ENCODE data around the gene MMP2. TPM values are rescaled to one million over a fixed set of nuclear protein-coding genes. Genes with fewer than 3 reads are reported as not detected.

Gene MMP2
- total RNA-seq, 1 donor, result 1,244 TPM

DNA sequence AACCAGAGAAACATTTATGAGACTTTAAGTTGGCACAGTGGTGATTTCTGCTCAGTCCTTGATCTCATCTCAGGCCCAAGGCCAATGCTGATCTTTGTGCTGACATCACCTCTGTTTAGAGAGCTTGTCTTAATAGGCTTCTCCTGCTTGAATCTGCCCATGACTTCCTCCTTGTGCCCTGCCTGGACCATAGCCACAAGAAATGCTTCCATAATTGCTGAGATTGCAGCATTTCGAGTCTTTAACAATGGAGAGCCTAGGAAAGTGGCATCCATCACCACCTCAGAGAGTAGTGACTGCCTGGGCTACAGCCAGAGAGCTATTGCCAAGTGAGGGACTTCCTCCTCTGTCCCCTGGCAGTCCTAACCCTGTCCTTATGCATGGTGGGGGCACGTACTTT is 25.1 kb upstream of the MMP2 start:
- TF ChIP-seq, protein P1, sequence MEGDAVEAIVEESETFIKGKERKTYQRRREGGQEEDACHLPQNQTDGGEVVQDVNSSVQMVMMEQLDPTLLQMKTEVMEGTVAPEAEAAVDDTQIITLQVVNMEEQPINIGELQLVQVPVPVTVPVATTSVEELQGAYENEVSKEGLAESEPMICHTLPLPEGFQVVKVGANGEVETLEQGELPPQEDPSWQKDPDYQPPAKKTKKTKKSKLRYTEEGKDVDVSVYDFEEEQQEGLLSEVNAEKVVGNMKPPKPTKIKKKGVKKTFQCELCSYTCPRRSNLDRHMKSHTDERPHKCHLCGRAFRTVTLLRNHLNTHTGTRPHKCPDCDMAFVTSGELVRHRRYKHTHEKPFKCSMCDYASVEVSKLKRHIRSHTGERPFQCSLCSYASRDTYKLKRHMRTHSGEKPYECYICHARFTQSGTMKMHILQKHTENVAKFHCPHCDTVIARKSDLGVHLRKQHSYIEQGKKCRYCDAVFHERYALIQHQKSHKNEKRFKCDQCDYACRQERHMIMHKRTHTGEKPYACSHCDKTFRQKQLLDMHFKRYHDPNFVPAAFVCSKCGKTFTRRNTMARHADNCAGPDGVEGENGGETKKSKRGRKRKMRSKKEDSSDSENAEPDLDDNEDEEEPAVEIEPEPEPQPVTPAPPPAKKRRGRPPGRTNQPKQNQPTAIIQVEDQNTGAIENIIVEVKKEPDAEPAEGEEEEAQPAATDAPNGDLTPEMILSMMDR (IDR thresholded peaks at IDR 0.05; ENCODE audit: insufficient read depth, low read length), result no peak
- H3K4me3 ChIP-seq (ENCODE audit: low read depth, low read length), result no peak overlapping the region
- DNase-seq (ENCODE audit: low read depth), result no peak

DNA sequence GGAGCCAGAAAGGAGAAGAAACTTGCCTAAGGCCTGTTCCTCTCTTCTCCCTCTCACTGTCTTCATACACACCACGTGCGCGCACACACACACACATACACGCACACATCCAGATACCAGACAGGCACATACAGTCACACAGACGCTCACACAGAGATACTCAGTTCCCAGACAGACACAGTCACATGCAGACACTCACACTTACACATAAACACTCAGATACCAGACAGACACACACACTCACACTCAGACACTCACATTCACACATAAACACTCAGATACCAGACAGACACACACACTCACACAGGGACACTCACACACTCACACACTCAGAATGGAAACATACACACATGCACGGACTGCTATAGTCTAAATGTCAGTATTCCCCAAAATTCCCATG is 24.1 kb upstream of the MMP2 start:
- TF ChIP-seq, protein P1 (IDR thresholded peaks at IDR 0.05; ENCODE audit: insufficient read depth, low read length), result no peak
- DNase-seq (ENCODE audit: low read depth), result no peak
- H3K4me3 ChIP-seq (ENCODE audit: low read depth, low read length), result no peak overlapping the region

DNA sequence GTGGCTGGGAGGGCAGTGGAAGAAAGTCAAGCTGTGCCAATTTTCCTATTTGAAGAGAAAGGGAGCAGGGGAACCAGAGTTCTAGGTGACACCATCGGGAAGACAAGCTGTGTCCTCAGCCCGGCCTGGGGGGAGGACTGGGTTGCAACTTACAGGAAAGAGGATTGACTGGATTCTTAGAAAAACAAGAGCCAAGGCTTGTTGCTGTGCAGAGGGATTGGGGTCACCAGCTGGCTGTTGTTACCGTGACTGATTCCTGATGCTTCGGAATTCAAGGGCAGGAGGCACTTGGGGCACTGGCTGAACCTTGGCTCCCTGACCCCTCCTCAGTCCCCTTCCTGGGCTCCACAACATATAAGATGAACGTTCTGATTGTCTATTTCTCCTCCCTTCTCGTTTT is 16.8 kb upstream of the MMP2 start:
- TF ChIP-seq, protein P1 (IDR thresholded peaks at IDR 0.05; ENCODE audit: insufficient read depth, low read length), result no peak
- no peak for DNase-seq (ENCODE audit: low read depth)
- no peak overlapping the region for H3K4me3 ChIP-seq (ENCODE audit: low read depth, low read length)

DNA sequence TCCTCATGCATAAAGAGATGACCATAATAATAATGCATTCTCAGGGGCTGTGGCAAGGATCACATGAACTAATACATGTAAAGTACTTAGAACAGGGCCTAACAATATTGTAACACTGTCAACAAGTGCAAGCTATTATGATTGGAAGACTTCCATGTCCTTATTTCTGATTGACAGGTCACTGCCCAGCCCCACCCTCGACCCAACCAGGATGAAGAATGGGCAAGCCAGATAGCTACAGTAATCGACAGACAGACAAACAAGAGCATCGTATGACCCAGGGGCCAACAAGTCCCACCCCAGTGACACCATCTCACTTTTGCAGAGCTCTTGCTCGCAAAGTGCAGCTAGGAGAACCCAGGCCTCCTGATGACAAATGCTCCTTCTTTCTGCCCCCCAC is 14.6 kb upstream of the MMP2 start:
- TF ChIP-seq, protein P1 (IDR thresholded peaks at IDR 0.05; ENCODE audit: insufficient read depth, low read length), result no peak
- DNase-seq (ENCODE audit: low read depth), result no peak
- H3K4me3 ChIP-seq (ENCODE audit: low read depth, low read length), result no peak overlapping the region

DNA sequence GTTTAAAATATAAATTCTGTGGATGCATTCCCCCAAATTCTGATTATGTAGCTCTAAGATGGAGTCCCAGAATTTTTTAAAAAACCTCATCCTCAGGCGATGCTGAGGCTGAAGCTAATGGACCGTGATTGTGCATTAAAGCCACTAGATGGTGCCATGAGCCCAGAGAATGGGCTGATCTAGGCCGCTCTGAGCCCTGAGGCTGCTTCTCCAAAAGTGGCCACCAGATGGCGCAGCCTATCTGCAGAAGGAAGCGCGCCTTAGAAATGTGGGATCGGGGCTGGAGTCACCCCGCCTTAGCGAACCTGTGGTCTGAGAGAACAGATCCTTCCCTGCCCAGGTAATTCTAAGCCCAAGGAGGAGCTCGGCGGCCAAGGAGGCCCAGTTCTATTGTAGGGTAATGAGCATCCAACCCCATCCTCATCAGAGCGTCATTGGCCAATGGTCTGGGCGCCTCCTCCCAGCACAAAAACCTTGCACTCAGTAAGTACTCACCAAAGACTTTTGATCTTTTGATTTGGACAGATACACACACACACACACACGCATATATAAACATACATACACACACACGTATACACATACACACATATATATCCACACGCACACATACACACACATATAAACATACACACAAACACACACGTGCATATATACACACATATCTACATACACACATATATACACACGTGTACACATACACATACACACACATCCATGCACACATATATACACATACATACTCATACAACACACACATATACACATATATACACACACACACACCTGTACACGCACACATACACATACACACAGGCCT is 13.7 kb upstream of the MMP2 start:
- TF ChIP-seq, protein P1 (IDR thresholded peaks at IDR 0.05; ENCODE audit: insufficient read depth, low read length), result peak; percentile 94
- DNase-seq (ENCODE audit: low read depth), result peak; percentile 90
- peak overlapping the region; percentile 52 for H3K4me3 ChIP-seq (ENCODE audit: low read depth, low read length)

DNA sequence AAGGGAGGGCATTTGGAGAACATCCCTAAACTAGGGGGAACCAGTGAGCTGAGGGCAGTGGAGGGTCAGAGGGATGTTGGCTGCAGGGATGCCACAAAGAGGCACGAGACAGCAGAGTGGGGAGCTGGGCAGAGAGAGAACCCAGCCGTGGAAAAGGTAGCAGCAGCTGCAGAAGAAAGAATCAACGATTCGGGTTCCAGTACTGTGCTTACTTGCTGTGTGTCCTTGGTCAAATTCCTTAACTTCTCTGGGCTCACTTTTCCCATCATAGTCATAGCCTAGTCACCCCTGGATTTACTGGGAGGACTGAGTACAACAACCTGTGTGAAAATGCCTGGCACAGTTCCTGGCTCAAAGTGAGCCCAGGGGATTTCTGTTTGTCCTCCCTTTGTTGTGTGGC is 12.8 kb upstream of the MMP2 start:
- no peak for DNase-seq (ENCODE audit: low read depth)
- TF ChIP-seq, protein P1 (IDR thresholded peaks at IDR 0.05; ENCODE audit: insufficient read depth, low read length), result no peak
- no peak overlapping the region for H3K4me3 ChIP-seq (ENCODE audit: low read depth, low read length)

DNA sequence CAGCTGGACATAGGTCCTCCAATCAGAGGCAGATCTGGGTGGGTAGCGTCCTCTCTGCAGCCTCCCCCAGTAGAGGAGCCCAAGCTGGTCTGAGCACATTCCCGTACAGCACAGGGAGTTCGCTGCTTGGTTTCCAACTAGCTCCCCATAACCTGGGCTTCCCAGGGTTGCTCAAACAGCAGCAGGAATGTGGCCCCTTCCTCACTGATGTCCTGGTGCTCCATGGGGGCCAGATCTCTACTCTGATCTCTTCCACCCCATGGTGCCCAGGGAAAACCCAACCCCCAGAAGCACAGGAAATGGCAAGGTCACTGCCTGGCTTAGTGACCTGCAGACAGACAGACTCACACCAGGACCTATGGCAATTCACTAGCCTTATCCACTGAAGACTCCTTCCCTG is 11.1 kb upstream of the MMP2 start:
- TF ChIP-seq, protein P1 (IDR thresholded peaks at IDR 0.05; ENCODE audit: insufficient read depth, low read length), result no peak
- no peak overlapping the region for H3K4me3 ChIP-seq (ENCODE audit: low read depth, low read length)
- no peak for DNase-seq (ENCODE audit: low read depth)

All from fibroblast of the aortic adventitia (primary cell).